ENCODE results near the gene MACROD2.

- TF ChIP-seq, protein P1, sequence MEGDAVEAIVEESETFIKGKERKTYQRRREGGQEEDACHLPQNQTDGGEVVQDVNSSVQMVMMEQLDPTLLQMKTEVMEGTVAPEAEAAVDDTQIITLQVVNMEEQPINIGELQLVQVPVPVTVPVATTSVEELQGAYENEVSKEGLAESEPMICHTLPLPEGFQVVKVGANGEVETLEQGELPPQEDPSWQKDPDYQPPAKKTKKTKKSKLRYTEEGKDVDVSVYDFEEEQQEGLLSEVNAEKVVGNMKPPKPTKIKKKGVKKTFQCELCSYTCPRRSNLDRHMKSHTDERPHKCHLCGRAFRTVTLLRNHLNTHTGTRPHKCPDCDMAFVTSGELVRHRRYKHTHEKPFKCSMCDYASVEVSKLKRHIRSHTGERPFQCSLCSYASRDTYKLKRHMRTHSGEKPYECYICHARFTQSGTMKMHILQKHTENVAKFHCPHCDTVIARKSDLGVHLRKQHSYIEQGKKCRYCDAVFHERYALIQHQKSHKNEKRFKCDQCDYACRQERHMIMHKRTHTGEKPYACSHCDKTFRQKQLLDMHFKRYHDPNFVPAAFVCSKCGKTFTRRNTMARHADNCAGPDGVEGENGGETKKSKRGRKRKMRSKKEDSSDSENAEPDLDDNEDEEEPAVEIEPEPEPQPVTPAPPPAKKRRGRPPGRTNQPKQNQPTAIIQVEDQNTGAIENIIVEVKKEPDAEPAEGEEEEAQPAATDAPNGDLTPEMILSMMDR (conservative IDR thresholded peaks at IDR 0.05 in 1 of 2, IDR thresholded peaks at IDR 0.05 in 1 of 2; ENCODE audit: extremely low read depth in 1 of 2, insufficient read depth in 1 of 2, low read depth in 1 of 2, low read length in 2 of 2) = no peak
- no peak for TF ChIP-seq EZH2 (IDR thresholded peaks at IDR 0.05; ENCODE audit: borderline replicate concordance, low read length)
Observed at GRCh38 chr20:14937846-14938245, 942.5 kb downstream of the MACROD2 start.

Measured in mammary epithelial cell (primary cell).